ENCODE measurements around the gene G6PC1.
A peak's percentile ranks its signal among the peaks of the same experiment; 100 is the strongest.
"Not testable (repeated sequence)": the region's sequence is repeated elsewhere in the genome, so short reads cannot be mapped to it uniquely, and the experiment has no call there.

G6PC1 gene

DNA sequence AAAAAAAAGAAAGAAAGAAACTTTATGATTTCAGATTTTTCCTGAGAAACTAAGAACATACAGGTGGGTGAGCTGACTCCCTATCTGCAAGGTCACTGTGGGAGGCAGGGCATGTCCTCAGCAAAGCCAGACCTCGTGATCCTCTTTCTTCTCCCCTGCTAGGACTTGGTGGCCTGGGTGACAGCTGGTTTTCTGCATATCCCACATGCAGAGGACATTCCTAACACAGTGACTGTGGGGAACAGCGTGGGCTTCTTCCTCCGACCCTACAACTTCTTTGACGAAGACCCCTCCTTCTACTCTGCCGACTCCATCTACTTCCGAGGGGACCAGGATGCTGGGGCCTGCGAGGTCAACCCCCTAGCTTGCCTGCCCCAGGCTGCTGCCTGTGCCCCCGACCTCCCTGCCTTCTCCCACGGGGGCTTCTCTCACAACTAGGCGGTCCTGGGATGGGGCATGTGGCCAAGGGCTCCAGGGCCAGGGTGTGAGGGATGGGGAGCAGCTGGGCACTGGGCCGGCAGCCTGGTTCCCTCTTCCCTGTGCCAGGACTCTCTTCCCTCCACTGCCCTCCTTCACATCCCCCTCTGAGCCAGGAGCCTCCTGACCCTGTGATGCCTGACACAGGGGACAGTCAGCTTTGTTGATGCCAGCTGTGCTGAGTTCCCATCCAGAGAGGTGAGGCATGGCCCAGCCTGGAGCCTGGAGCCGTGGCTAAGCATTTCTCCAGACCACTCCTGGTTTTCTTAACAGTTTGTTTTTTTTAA is 26.5 kb upstream of the G6PC1 start:
- DNase-seq, result not testable (repeated sequence)

DNA sequence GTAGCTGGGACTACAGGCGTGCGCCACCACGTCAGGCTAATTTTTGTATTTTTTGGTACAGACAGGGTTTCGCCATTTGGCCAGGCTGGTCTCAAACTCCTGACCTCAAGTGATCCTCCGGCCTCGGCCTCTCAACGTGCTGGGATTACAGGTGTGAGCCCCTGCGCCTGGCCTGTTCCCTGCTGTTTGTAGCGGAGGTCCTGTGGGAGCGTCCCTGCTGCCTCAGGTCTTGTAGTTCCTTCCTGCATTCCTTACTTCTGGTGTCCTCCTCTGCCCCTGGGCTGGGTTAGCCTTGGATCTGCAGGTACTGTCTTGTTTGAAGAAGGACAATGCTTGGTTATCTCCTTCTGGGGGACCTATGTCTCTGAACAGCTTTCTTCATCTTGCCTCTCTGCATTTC is 23.6 kb upstream of the G6PC1 start:
- DNase-seq, result no peak

GRCh38 chr17:42878123-42878880 is 22.3 kb upstream of the G6PC1 start:
- no peak for DNase-seq

DNA sequence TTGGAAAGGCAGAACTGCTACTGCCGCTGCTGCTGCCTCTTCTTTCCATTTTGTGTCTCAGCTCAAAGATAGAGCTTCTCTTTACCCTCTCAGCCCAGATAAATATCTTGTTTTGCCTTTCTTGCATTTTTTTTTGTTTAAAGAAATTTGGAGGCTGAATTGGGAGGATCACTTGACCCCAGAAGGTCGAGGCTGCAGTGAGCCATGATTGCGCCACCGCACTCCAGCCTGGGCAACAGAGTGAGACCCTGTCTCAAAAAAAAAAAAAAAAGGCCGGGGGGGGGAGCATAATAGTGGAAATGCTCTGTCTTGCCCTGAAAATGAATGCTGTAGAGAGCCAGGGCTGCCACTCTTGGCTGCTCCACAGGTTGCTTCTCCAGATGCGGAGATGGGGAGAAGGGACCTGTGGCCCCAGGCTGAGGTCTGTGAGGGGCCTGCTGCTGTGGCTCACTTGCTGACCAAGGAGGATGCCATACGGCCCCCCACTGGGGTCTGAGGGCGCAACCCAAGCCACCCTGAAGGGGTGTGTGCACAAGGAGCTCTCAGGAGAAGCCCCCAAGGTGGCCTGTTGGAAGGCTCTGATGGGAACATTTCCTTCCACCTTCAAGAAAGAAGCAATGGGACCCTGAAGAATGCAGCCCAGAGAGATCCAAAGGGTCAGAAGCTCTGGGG is 21.5 kb upstream of the G6PC1 start:
- no peak for DNase-seq

DNA sequence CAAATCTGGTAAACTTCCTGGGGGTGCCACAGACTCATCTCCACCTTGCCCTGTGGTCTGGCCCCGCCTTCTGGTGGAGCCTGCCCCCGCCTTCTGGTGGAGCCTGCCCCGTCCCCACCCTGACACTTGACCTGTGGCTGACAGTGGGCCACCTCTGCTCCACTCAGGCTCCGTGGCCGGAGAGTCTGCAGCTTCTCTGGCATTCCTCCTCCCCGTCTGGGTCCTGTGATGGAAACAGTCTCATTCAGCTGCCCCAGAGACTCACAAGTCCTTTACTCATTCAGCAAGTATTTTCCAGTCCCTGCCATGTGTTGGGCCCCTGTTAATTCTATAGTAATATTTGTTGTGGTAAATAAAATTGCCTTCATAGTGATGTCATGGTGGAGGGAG is 21.0 kb upstream of the G6PC1 start:
- DNase-seq, result no peak

DNA sequence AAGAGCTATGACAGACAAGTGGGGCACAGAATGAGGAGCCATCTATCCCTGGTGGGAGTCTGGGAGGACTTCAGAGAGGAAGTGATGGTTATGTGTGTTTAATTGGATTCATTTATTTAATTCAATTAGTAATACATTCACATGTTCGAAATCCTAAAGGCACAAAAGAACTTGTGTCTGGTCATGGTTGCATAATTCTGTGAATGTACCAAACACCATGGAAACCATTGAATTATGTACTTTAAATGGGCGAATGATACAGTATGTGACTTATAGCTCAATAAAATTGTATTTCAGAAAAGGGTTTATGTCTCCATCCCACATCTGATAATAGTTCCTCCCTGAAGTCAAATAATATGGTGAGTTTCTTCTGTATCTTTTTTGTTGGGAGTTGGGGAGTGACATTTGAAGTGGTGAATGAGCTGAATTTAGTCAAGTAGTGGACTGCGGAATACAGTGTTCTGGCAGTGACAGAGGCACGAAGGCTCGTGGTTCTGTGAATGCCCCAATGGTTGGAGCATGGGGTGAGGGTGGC is 19.8 kb upstream of the G6PC1 start:
- DNase-seq, result no peak

DNA sequence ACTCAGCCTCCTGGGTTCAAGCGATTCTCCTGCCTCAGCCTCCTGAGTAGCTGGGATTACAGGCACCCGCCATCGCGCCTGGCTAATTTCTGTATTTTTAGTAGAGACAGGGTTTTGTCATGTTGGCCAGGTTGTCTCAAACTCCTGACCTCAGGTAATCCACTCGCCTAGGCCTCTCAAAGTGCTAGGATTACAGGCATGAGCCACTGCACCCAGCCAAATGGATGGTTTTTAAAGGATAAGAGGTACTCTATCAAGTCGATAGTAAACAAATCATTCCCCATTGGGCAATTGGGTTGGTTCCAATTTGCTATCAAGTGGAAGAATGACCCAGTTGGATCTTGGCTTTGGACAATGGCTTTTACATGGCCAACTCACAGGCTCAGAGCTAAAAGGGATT is 18.9 kb upstream of the G6PC1 start:
- DNase-seq, result not testable (repeated sequence)

- no peak for DNase-seq
These were observed 18.4 kb upstream of the G6PC1 start for GRCh38 chr17:42882166-42882565.

DNA sequence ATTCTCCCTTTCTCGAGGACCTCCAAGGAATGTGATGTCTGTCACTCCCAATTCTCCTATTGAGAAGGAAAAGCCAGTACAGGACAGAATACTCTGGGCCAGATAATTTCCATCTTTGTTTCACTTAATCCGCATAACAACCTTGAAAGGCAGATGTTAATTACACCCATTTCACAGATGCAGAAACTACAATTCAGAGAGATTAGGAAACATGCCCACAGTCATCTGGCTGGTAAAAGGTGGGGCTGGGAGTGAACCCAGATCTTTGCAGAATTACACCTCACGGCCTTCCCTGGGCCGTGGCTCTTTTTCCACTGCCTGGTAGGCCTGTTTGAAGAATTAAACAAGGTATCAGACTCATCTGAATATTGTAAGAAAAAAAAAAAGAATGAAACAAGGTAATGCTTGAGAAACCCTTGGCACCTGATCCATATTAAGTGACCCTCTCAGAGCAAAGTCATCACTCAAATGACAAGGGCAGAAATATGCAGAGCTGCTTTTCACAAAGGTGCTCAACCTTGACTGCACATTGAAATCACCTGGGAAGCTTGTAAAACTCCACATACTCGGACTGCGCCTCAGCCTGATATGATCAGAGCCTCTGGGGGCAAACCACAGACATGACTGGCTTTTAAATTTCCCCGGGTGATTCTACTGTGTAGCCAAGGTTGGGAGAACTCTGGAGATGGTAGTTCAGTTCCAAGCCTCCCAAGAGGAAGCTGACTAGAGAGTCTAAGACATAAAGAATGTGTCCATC is 16.6 kb upstream of the G6PC1 start:
- DNase-seq, result no peak

DNA sequence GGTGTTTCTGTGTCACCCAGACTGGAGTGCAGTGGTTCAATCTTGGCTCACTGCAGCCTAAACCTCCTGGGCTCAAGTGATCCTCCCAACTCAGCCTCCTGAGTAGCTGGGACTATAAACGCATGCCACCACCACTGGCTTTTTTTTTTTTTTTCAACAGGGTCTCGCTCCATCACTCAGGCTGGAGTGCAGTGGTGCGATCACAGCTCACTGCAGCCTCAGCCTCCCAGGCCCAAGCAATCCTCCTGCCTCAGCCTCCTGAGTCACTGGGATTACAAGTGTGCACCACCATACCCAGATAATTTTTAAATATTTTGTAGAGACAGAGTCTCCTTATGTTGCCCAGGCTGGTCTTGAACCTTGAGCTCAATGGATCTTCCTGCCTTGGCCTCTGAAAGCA is 14.8 kb upstream of the G6PC1 start:
- not testable (repeated sequence) for DNase-seq

DNA sequence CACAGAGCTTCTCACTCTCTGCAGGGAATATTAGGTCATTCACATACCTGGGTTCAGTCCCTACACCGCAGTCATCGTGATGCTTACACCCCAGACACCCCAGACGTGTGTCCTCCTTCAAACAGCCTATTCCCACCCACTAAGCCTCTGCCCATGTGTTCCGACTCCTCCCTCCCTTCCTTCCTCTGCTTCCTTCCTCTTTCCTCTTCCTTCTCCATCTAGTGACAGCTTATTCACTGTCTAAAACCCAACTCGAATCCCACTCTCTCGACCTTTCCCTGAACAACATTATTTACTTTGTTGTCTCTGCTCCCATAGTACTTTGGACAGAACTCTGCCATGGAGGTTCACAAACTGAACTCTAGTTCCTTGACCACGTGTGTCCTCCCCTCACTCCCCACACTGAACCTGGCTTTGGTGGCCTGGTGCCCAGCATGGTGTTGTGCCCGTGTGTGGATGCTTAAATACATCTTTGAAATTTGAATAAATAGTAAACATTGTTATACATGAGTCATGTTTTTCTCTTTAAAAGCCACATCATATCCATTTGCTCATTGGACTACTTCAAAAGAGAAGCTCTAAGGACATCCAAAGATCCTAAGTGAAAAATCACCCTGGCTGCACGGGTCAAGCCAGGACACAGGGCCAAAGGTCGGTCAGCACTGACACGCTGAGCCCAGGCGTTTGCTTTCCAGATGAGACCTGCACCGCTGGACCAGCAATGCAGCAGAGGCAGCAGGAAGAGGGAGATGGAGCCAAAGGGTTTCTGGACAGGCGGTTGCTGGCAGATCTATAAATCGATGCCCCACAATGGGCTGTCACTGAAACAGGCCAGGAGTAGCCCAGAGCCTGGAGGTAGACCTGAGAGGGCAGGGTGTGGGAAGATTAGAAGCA is 14.1 kb upstream of the G6PC1 start:
- DNase-seq, result no peak

GRCh38 chr17:42889809-42890208 is 10.8 kb upstream of the G6PC1 start:
- DNase-seq, result no peak

- peak in 1 of 2 donors; percentile 4 for DNase-seq
These were observed 9.0 kb upstream of the G6PC1 start for GRCh38 chr17:42891539-42892152.

DNA sequence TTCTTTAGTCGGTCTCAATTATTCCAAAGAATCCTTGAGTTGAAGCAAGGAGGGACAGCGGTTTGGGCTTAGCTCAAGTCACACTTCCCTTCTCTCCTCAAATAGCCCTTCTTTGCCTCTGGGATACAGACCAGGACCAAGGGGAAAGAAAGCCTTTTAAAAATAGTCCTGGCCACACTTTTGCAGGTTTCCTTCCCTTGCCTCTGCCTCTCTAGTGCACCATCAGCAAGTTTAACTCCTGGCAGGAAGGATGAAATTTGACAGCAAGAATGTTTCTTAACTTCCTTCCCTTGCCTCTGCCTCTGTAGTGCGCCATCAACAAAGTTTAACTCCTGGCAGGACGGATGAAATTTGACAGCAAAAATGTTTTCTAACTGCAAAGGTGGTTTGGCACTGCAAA is 7.2 kb upstream of the G6PC1 start:
- no peak for DNase-seq

DNA sequence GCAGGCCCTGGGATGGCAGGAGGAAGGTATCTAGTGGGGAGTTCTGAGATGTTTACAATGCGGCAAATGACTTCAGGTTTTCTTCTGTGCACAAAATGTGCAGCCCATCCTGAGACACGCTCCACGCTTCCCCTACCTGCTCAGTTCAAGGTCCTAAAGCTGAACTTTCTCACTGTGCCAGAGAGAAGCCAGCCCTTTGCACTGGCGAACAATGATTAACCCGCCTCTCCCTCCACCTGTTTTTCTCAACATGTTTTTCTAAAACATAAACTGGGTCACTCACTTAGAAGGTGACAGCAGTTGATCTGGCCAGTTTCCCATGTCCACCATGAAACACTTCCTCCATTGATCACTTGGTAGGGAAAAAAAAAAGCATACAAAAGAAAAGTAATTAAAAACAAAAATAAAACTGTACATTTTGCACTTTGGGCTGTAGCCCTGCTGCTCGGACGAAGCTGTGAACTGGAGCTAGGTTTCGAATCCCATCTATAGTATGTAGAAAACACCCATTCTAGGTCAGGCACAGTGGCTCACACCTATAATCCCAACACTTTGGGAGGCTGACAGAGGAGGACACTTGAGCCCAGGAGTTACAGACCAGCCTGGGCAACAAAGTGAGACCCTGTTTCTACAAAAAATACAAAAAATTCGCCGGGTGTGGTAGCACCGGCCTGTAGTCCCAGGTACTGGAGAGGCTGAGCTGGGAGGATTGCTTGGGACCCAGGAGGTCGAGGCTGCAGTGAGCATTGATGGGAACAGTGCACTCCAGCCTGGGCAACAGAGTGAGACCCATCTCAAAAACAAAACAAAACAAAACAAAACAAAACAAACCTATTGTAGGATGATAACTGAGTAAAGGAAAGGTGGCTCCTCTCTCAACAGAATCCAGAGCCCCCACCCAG is 6.1 kb upstream of the G6PC1 start:
- DNase-seq, result no peak

- no peak for DNase-seq
These were observed 5.4 kb upstream of the G6PC1 start for GRCh38 chr17:42895185-42895555.

DNA sequence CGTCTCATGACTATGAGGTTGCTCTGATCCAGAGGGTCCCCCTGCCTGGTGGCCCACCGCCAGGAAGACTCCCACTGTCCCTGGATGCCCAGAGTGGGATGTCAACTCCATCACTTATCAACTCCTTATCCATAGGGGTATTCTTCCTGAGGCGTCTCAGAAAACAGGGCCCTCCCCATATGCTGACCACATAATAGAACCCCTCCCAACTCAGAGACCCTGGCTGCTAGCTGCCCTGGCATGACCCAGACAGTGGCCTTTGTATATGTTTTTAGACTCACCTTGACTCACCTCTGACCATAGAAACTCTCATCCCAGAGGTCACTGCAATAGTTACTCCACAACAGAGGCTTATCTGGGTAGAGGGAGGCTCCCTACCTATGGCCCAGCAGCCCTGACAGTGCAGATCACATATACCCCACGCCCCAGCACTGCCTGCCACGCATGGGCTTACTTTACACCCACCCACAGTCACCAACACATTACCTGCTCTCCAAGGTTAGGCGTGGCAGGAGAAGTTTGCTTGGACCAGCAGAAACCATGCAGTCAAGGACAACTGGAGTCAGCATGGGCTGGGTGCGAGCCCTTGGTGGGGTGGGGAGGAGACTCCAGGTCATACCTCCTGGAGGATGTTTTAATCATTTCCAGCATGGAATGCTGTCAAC is 2.3 kb upstream of the G6PC1 start:
- DNase-seq, result no peak

DNA sequence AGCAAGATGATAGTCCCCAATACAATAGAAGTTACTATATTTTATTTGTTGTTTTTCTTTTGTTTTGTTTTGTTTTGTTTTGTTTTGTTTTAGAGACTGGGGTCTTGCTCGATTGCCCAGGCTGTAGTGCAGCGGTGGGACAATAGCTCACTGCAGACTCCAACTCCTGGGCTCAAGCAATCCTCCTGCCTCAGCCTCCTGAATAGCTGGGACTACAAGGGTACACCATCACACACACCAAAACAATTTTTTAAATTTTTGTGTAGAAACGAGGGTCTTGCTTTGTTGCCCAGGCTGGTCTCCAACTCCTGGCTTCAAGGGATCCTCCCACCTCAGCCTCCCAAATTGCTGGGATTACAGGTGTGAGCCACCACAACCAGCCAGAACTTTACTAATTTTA is 618 bp upstream of the G6PC1 start:
- not testable (repeated sequence) for DNase-seq

DNA sequence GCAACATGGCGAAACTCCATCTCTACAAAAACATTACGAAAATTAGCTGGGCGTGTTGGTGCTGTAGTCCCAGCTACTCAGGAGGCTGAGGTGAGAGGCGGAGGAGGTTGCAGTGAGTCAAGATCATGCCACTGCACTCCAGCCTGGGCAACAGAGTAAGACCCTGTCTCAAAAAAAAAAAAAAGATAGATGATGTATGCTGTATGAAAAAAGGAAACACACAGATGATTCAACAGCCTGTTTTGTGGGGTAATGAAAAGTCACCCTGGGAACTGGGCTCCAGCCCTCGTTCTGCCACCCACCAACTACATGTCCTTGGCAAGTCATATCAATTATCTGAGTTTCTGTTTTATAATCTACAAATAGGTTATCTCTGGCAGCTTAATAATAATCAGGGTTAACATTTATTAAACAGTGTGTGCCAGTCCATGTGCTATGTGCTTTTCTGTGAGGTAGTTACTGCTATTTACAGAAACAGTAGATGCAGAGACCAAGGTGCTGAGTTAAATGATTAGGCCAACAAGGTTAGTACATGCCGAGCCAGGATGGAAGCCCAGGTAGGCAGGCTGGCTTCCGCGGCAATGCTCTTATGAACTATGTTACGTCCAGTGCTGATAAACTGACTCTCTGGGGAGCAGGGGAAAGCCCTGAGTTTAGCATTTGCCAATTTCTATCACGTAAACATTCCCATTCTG is 1.1 kb downstream of the G6PC1 start:
- DNase-seq, result no peak
